HG03354 (cell line): ENCODE measurements around the gene ZBBX.

Source experiments
- ATAC-seq: cut with Tn5 transposase; IDR thresholded peaks from one replicate; pipeline ENCODE4 v1.9.1; 2021; ENCODE audit warnings: mild to moderate bottlenecking; ENCODE audit not compliant: unreplicated experiment, poor library complexity, severe bottlenecking

The ZBBX gene

DNA sequence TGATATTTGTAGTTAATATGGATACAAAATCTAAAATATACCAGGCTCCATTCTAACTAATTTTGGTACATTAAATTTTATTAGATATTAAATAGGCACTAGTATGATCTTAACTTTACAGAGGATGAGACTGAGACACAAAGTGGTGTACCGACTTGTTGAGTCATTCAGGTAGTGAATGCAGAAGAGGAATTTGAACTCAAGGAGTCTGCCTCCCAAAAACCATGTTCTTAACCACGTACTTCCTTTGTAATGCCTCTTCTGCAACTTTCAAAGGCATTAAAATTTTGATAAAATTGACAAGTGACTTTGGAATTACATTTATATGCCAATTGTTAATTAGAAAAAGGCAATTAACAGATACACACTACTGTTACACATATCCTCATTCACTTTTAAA is 61.8 kb downstream of the ZBBX start:
- ATAC-seq, result no peak

DNA sequence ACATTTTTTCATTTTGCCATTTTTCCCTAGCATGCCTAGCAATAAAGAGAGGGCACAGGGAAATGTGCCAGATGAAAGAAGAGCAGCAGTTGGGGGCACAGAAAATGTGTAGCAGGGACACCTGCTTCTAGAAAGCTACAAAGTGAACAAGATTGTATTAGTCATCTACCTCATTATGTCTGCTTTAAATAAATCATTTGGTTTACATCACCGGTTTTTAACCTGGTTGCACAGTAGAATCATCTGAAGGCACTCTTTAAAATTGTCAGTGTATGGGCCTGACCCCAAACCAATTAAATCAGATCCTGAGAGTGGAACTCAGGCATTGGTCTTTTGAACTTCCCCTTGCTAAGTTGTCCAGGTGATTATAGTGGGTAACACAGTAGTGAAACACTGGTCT is 73.8 kb downstream of the ZBBX start:
- ATAC-seq, result no peak

DNA sequence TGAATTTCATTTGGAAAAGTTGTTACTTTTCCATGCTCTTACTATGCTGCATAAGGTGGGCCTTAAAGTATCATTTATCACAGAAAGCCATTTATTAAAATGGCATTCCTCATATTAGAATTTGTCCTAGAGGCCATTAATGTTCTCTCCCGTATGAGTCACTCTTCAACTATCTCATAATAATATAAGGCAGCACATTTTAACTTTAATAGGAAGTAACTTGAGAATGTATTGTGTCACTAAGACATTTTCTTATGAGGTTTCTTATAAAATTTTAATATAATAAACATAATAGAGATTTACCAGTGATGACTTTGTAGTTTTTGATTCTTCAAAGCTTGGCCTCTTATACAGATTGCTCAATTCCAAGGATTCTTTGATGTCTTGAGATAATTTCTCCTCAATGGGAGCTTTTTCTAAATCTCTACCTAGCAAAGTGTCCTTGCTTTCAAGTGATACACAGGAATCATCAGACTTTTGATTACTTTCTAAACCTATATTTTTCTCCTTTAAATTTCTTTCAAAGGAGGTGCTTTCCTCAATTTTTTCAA is 74.7 kb downstream of the ZBBX start:
- no peak for ATAC-seq

DNA sequence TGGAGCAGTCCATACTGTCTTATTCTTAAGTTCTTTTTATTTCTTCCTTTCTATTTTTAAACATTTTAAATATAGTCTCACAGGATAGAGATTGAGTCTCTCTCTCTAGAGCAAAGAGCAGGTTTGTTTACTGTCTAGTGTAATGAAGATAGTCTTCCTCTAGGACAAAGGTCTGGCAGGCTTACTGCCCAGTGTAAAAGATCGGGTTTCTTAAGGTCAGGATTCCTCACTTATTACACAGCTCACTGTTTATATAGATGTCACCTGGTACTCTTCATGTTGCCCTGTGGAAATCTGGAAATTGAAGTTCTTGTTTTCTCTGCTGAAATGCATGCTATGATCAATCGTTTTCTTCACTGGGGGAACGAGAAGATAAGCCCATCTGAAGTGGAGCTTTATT is 76.0 kb downstream of the ZBBX start:
- no peak for ATAC-seq

DNA sequence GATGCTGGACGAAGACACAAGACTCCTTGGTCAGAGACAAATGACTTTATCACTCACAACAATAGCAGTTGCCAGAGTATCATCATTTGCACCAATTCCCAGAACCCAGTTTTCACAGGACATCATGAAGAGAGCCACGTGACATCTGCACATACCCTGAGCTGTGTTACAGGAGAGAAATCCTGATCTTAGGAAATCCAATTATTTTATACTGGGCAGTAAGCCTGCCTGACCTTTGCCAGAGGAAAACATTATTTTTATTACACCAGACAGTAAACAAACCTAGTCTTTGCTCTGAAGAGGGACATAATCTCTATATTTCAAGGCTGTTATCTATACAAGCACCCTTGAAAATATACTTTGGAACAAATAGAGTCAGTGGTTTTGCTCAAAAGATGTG is 77.4 kb downstream of the ZBBX start:
- no peak for ATAC-seq

DNA sequence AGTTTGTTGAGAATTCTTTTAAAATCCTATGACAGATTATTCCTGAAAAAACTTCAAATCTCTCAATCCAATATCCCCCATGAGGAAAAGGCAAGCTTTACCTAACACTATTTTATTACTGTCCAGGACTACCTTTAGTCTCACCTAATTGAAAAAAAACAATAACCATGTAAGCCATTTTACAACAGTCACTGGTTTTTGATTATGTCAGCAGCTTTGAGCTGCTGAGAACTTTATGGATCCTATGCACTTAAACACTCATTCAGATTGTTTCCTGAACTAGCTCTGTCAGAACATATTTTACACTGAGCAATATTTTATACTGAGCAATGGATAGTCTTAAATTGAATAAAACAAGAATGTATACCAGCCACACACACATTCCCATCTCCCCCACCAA is 79.9 kb downstream of the ZBBX start:
- no peak for ATAC-seq

DNA sequence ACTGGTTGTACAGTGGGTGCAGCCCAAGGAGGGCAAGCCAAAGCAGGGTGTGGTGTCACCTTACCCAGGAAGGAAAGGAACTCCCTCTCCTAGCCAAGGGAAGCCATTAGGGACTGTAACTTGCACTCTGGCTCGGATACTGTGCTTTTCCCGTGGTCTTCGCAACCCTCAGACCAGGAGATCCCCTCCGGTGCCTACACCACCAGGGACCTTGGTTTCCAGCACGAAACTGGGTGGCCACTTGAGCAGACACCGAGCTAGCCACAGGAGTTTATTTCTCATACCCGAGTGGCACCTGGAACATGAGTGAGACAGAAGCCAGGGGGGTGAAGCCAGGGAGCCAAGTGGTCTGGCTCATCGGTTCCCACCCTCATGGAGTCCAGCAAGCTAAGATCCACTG is 90.7 kb downstream of the ZBBX start:
- no peak for ATAC-seq

DNA sequence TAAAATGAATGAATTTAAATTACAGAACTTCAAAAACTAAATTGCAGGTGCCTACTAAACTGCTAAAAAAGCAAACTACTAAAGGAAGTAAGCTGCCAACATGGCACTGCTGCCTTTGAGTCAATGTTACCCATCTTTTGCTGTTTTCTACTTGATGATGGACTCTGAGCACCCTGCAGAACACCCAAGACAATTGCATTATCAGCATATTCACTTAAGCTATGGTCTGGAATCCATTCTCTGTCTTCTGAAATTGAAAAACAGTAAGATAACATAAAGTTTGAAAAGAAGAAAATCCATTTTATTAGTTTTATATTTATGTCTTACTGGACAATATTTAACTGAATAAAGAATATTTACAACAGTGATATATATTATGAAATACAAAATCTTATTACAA is 91.4 kb downstream of the ZBBX start:
- no peak for ATAC-seq

DNA sequence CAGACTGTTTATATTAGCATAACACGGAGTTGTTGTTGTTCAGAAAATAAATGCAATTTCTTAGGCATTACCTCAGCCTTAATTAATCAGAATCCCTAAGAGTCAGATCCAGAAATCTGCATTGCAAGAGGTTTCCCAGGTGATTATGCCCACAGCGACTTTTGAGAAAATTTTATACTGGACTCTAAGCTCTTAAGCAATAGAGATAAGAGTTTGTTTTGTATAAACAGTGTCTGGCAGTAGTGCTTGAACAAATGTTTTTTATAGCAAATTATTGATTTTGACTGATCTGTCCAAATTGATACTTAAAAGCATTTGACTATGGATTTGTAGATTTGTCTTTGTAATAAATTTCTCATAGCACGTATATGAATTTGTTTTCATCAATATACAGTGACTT is 92.8 kb downstream of the ZBBX start:
- no peak for ATAC-seq

DNA sequence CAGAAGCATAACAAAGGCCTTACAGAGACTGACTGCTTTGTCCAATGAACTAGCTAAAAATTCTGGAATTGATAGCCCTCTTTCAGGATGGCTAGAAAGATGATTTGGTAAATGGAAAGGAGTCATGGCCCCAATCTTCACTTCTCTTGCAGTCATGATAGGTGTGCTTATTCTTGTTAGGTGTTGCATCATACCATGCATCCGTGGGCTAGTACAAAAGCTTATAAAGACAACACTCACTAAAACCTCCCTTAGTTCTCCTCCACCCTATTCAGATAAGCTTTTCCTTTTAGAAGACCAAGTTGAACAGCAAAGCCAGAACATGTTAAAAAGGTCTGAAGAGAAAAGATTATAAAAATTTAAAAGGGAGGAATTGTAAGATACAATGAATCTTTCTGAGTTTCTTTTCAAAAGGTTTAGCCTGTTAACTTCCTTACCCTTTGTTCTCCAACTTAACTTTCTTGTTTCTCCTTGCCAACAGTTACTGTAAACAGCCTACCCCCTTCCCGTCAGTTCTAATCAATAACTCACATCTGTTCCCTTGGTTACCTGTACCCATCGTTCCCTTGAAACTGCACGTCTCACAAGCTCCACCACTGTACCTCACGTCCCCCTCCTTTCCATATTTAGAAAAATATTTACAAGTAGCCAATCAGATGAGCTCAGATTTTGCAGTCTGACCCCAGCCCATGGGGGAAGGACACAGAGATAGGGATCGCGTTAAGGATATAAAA is 105.8 kb downstream of the ZBBX start:
- ATAC-seq, result no peak

DNA sequence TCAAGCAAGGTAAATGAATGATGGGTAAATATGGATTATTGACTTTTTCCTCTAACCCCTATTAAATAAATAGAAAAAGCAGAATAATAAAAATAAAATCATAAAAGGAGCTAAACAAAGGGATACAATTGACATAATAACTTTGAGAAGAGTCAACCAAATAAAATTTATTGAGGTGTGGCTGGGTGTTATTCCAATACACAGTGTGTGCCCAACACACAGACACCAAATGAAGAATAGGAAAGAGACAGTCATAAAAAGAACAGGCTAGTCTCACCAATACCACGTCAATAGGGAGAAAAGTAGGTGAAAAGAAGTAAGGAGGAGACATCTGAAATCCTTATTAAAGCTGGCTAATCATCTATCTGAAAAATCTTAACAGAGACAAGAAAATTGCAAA is 127.1 kb downstream of the ZBBX start:
- ATAC-seq, result no peak

DNA sequence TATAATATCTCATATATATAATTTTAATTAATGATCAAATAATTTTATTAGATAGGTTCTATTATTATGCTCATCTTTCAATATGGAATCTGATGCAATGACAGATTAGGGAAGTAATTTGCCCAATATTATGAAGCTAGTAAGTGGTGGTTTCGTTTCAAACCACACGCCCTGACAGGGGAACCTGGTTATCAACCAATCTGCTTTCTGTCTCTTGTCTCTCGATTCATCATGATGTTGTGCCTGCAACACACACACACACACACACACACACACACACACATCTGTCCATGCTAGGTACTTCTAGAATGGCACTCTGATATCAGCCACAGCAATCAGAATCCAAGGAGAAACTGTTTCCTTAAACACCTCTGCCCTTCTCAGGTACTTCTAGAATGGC is 128.4 kb downstream of the ZBBX start:
- no peak for ATAC-seq

DNA sequence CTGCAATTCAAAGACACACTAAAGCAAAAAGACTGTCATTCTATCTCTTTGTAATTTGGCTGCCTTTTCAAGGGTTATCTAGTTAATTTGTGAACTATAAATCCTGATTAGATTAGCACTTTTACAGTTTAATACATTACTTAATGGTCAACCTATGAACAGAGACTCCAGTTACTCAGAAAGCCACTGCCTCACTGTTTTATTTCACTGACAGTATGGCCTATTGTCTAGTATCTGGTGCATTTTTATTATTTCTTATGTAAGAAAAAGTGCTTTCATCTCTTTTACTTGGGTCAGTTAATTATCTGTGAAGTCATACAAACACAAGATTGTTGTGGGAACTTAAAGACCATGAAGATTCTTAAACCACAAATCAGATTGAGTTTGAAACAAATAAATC is 133.8 kb downstream of the ZBBX start:
- ATAC-seq, result no peak

DNA sequence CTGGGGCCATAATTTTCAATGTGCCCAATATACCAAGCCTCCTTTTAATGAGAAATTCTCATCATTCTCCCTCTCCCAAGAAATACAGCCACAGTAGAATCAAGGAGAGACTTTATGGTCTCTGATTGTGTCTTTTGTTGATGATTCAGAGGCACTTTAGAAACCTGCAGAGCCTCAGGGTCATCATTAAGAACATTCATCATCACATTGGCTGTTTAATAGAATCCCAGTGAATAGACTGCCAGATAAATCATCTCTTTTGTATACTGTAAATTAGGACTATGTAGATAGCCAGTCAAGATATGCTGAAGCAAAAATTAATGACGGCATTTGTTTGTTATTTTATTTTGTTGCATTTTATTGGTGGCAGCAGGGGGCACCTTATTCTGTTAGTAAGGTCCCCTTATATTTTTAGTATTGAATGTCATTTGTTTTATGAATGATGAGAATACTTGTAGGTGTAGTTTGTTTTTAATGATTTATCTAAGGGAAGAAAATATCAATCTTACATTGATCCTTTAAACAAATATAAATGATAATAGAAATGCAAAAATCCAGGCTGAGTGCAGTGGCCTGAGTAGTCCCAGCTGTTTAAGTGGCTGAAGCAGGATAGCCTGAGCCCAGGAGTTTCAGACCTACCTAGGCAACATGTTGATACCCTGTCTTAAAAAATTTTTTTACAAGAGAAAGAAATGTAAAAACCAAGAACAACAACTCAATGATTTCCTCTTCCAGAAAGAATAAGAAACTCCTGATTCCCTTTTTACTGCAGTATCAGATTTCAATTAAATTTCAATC is 138.8 kb downstream of the ZBBX start:
- ATAC-seq, result no peak

DNA sequence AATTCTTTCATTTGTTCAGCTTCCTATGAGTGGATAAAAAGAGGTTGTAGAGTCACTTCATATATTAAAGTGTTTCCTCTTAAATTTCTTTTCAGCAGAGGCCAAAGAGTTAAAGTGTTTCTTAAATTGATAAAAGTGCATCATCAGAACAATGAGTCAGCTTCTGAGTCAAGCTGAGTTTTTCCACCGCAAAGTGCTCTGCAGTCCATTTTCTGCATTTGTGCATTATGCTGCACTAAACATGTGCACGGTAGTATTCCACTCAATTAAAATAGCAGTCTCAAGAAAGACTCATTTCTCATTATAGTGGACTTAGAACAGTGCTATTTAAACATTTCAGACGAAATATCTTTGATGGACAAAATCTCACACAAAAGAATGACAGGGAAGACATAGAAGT is 152.0 kb downstream of the ZBBX start:
- no peak for ATAC-seq

DNA sequence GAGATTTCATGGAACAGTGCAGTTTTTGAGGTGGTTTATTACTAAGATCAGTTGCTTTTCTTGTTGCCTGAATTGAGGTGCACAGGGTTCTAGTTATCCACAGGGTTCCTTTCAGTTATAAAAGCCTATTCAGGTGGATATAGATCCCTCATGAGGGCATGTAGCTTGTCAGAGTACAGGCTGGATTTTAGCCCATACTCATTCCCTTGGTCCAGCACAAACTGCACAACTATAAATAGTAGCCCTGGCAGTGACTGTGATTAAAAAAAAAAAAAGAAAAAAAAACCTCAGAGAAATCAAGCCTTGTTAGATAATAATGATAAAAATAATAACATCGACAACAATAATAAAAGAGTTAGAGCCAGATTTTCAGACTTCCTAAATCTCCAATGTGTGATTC is 154.3 kb downstream of the ZBBX start:
- ATAC-seq, result no peak

DNA sequence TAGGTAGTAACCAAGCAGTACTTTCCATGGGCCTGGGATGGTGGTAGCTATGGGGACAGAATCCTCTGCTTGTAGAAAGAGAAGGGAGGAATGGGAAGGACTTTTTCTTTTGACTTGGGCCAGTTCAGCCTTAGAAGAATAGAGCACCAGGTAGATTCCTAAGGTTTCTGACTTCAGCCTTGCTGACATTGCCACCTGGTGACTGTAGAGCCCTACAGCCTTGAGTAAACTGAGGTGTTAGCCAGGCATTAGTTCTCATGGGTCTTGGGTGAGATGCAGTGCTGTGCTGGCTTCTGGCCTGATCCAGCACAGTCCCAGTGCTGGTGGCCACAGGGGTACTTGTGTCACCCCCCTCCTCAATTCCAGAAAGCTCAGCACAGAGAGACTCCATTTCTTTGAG is 171.1 kb downstream of the ZBBX start:
- ATAC-seq, result no peak

DNA sequence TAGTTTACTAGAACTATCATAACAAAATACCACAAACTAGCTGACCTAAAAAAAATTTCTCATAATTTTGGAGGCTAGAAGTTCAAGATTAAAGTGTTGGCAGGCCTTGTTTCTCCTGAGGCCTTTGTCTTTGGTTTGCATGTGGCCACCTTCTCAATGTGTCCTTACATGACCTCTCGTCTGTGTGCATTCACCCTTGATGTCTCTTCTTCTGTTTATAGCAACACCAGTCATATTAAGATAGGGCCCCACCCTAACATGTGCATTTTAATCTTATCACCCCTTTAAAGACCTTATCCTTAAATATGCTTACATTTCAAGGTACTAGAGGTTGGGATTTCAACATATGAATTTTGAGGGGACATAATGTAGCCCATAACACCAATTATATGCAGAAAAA is 177.0 kb downstream of the ZBBX start:
- no peak for ATAC-seq

DNA sequence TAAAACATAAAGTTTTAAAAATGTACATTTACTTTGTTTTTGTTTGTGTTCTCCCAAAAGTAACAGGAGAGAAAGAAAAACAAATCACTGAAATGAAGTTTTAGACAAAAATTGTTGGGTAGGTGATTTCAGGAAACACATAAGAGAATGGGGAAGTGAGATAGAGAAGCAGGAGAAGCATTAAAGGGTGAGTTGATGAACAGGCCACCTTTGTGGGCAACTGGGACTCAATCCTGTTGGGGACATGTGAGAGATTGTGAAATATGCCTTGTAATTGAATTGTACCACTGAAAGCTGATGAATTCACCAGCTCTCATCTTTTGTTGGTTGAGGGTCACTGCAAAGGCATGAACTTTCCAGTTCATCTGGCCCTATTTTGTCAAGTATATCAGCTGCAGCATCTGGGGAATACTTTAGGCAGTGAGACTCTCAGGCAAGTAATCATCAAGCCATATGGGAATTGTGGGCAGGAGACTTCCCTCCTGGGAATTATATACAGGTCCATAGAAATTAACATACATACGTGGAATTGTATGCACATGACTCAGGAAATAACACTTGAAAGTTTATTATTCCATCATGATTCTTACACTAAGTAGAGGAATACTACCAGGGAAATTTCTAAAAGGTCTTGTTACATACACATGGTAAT is 181.0 kb downstream of the ZBBX start:
- ATAC-seq, result no peak
